Measurements from ENCODE around the gene FAAP100.

Gene FAAP100

DNA sequence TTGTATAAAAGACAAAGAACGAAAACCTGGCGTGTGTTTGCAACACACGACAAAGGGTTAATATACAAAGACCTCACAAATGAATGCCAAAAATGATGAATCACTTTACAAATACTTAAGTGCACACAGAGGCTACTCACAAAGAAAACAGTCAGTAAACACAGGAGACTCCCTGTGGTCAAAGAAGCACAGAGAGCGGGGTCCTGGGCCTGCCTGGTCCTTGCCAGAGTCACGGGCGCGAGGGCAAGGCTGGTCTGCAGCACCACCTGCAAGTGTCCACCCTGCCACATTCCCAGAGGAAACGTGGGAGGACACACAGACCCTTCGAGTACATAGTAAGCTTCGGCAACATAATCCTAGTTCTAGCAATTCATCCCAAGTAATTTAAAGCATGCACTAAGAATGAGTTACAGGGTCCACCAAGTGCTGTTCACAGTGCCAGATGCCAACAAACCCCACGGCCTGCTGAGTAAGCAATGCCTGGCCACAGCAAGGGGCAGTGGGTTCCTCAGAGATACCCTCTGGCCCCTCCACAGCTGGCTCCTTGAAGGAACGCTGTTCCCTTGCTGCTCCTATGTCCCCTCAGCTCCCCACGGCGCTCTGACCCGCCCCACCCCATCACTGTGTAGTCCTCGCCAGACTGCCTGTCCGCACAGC lies 24.6 kb upstream of the FAAP100 start:
- DNase-seq = peak; percentile 88

DNA sequence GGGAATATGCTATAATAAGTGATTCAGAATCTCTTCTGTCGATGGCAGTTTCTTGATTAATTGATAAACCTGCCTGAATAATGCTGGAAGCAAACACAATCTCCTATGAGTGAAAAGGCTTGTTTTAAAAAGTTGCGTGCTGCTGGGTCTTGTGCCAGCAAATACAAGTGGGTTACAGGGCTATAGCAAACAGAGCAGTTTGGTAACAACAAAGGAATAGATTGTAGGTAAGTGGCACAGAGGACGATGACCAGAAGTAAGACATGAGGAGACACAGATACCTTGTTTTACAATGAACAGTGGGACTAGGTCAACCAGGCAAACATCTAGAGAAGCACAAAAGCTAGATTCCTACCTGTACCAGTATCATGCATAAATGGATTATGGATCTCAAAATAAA lies 23.7 kb upstream of the FAAP100 start:
- DNase-seq = no peak

DNA sequence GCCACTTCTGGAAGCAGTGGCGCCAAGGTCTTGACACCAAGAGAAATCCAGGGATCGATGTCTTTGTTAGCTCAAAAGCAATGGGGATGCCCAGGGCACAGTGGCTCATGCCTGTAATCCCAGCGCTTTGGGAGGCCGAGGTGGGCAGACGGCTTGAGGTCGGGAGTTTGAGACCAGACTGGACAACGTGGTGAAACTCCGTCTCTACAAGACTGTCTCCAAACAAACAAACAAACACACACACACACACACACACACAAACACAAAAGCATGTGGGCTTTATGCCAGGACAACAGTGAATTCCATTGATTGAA lies 22.4 kb upstream of the FAAP100 start:
- DNase-seq = no peak

DNA sequence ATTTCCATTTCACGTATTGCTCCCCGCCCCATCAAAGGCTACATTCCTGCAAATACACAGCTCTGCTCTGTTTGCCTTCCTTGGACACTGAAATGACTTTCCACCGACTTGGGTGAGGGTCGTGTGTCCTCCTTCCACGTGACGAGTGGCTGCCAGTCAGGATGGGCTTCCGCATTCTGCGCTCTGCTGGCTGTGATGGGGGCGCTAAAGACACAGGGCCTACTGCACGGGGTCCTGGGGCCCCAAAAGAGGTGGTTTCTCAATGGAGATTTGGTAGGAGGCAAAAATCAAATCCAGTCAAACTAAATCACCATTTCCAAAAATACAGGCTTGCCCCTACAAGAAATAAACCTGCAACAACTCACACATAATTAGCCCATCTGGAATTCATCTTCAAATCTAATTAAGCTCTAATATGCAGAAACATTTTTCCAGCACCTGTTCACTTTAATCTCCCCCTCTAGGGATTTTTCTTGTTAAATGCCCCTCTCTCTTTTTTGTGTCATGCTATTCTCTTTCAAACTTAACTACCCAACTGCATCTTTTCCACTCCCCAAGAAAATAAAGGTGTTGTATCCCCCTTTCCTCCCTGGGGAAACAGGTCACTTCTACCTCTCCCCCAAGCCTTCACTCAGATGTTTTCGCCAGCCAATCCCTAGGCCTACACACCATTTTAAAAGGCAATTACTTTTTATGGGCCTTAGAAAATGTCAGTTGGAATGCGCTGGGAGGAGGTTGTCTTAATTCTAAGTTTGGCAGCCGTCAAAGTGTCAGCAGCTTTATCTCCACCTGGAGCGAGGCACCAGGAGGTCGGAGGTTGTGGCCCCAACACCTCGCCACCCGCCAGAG lies 21.9 kb upstream of the FAAP100 start:
- DNase-seq = no peak

DNA sequence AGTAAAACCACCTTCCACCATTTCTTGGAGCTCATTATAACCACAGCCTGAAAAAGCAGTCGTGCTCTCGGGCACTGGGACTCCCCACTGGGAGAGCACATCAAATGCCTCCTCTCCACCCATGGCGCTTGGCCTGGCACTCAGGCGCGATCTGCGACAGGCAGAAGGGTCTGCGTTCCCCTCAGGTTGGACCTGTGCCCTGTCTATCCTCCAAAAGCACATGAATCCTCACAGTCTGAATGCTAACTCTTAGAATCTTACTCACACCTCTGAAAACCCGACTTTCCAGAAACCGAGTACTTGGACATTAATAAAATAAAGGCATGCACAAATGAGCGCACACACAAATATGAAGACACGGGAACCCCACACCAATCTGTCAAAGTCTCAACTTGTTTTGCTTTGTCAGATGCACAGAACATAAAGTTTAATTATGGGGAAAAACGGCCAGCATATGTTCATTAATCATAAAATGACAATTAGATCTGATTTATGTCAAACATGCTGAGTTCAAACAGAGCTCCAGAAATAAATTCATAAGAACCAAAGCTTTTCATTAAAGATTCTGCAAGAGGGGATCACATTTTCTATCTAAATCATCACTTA lies 20.5 kb upstream of the FAAP100 start:
- DNase-seq = no peak

DNA sequence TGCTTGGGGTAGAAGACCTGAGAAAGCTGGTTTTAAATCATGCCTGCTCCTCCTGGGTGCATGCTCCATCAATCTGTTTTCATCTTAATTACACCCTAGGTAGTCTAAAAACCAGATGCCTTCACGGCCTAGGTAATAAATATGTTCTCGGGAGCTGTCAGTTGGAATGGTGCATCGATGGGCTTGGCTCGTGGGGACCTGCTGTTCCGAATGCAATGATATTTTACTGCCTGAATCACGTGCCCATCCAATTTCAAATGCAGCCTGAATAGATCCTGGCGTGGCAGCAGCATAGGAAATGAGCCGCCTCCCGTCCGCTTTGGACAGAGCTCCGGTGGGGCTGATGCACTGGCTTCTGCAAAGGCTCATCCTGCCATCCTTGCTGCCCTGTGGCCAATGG lies 18.8 kb upstream of the FAAP100 start:
- no peak for DNase-seq

DNA sequence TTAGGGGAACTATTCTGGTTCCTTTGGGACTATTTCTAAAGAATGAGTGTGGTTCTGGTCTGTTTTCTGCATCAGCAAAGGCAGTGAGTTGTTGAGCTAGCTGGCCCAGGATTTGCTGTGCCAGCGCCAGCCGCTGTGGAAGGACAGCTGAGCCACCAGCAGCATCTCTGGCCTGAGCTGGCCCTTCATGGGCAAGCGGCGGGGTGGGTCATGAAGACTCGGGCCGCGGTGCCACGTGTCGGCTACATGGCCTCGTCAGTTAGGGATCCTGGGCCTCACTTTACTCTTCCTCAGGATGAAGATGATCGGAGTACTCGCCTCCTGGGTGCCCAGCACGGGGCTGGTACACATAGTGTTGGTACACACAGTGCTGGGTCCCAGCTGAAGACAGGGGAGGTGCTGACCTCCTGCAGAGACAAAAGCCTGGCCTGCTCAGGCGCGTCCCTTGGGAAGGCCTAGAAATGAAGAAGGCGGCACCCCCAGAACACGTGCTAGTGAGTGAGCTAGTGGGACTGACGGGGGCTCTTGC lies 17.9 kb upstream of the FAAP100 start:
- no peak for DNase-seq

DNA sequence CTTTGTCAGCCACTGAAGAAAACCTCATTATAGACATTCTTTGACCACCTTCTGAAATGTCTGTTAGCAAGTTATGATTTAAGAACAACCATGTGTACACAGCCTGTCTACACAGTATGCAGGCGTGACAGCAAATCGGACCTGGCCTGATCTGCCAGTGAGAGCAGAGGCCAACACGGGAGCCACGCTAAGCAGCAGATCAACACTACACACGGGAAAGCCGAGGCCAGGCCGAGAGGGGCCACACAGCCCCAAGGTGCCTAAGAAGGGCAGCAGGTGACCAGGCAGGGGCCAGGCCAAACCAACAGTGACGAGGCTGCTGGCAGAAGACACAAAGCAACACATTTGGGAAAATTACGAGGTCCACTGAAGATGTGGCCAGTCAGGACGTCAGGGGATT lies 16.3 kb upstream of the FAAP100 start:
- no peak for DNase-seq

DNA sequence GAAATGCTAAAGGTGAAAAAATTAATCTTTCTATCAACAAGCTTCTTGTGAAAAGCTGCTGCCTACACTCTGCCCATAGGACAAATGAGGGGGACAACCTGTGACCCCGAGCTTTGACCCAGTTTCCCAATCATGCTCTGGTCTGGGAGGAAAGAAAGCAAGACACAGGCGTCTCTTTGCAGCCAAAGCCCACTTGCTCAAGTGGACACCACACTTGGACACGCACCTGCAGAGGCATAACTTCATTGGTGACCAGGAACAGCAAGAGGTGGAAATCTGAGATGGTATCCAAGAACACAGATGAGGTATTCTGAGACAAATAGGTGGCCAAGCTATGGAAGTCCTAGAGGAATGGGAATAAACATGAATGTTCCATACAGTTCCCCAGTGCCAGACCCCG lies 15.0 kb upstream of the FAAP100 start:
- no peak for DNase-seq

DNA sequence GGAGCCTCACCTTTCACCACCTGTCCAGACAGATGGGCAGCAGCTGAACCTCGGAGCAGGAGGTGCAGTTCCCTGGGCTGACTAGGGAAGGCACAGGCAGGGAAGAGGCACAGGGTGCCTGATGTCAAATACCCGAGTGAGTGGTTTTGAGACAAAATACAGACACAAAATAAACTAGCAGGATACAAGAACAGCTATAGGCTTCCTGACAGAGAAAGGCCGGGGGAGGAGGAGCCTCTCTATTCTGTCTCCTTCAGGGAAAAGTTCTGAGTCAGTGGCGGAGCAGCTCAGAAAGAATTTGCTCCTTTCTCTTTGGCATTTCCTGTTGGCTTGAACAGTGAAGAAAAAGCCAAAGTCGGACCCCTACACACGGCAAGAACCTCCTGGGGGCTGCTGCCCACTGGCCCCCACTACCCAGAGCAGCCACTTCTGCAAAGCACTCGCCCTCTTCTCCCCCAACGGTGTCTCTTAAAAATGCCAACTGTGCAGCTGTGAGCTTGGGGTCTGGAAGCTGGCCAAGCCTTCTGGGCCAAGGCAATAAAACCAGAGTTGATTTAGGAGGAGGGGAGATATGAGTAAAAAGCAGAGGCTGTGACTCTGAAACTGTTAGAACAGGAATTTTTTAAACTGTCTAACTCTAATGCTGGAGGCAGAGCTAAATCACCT lies 14.4 kb upstream of the FAAP100 start:
- peak; percentile 97 for DNase-seq

DNA sequence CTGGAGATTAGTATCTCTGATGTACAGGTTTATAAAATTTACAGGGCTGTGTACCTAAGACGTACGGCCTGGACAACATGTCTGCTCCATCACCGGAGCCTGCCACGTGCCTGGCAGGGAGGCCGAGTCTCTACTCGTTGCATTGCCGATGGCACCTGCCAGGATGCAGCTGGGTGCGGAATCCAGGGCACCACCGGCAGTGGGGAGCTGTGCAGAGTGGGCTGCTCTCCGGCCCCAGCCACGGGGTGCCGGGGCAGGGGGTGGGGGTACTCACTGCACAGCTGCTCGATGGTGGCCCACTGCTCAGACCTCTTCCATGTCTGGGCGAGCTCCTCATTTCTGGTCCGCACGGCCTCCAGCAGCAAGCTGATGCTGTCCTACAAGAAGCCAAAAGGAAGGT lies 13.1 kb upstream of the FAAP100 start:
- DNase-seq = no peak

DNA sequence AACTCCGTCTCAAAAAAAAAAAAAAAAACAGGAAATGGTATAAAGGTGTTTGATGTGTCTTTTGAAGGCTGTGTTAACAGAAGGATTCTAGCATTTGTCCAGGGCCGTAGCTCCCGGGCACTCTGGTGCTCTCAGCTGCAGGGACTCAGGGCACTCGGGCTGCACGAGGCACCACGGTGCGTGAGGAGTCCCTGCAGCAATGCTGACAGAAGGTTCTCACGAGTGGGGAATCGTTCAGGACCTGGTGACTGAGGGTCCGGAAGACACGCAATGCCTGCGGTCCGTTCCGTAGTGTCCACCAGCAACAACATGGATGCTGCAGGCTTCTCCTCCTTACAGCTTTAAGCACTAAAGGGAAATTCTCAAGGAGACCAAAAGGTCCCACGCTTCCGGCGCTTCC lies 12.6 kb upstream of the FAAP100 start:
- DNase-seq = no peak

DNA sequence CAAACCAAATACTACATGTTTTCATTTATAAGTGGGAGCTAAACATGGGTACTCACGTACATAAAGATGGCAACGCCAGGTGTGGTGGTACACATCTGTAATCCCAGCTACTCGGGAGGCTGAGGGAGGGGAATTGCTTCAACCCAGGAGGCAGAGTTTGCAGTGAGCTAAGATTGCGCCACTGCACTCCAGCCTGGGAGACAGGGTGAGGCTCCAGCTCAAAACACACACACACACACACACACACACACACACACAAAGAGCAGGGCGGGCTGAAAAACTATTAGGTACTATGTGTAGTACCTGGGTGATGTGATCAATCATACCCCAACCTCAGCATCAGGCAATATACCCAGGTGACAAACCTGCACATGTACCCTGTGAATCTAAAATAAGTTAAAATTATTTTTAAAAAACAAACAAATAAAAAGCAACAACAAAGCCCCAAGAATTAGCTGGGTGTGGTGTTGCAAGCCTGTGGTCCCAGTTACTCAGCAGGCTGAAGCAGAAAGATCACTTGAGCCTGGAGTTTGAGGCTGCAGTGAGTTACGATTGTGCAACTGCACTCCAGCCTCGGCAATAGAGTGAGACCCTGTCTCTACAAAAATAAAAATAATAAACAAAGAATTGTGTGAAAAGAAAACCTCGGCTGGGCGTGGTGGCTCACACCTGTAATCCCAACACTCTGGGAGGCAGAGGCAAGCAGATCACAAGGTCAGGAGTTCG lies 11.9 kb upstream of the FAAP100 start:
- DNase-seq = peak; percentile 39

DNA sequence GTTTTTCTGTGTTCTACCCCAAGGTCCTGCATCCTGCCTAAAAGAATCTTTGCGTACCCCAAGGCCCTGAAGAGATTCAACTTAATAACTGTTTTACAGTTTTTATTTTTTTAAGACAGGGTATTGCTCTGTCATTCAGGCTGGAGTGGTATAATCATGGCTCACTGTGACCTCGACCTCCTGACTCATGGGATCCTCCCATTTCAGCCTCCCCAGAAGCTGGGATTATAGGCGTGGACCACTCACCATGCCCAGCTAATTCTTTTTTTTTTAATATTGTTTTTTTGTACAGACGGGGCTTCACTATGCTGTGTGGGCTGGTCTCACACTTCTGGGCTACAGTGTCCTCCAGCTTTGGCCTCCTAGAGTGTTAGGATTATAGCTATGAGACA lies 9.3 kb upstream of the FAAP100 start:
- peak; percentile 82 for DNase-seq

DNA sequence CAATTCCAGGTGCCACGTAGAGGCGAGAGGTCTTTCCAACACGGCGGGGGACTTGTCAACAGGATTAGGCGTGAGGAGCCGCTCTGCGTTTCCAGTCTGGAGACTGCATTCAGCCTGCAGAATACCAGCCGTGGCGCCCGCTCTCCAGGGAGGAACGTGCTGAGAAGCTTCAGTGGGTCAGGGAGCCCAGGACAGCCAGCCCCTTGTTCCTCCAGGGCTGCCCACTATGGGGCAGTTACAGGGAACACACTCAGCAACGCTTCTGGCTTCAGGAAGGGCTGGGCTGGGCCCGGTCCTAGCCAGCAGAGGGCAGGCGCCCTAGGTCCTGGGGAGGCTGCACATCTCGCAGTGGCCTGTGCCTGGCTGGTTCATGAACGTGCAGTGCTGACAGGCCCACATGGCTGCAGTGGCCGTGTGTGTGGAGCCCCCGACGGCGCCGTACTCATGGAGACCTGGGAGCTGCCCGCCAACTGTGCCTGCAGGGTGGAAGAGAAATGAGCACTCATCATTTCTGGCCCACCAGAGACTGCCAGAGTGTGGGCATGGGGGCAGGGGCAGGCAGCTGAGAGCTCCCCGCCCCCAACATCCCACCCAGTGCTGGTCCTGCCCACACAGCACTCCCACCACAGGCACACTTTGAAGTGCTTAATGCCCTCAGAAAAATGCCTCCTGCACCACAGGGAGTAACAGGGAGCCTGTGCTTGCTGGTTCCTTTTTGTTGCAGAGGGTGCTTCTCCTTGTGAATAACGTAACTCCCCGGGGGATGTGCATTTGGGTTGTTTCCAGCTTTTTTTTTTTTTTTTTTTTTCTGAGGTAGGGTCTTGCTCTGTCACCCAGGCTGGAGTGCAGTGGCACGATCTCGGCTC lies 7.0 kb upstream of the FAAP100 start:
- DNase-seq = no peak

DNA sequence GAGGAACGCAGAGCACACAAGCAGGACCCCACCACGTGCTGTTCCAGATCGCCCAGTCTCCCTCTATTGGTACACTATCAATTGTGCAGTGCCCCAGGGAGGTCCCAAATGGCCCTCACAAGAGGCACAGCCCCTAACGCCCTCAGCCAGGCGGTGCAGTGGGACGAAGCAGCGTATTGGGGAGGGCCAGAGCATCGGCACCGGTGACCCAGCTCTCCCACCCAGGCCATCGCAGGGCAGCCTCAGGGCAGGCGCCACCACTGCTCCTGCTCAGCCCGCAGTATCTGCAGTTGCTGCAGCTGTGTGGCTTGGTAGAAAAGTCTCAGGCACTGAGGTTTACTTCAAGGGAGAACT lies 5.9 kb upstream of the FAAP100 start:
- DNase-seq = no peak

DNA sequence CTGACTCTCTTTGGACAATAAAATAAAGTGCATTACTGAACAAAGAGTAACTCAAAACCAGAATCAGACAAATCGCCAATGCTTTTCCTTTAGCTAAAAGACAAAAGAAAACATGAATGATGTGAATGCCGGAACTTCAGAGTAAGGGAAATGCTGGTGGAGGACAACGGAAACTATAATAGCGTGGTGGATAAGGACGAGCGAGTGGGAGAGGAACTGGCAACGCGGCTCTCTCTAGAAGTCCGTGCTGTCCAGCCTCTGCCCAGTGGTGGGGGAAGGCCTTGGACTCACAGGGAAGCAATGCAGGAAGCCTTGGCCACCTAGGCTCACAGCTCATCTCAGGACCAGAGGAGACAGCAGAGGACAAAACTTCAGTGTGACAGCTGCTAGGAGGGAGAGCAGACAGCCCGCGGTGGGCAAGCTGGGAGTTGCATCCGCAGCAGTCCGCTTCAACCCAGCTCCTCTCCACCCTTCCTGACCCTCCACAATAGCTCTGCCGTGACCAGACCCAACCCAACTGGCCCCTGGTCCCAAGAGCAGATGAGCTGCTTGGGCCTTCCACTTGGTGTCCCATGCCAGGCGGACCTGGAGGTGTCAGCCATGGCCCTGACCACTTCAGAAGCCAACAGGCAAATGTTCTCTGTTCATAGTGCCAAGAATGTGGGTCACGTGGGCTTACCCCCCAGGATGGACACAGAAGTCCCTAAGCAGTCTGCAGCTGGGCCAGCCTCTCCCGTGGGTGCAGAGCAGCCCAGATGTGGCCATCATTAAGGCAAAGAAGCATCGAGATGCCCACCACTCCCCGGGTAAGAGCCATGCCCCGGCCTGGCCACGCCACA lies 5.3 kb upstream of the FAAP100 start:
- no peak for DNase-seq

DNA sequence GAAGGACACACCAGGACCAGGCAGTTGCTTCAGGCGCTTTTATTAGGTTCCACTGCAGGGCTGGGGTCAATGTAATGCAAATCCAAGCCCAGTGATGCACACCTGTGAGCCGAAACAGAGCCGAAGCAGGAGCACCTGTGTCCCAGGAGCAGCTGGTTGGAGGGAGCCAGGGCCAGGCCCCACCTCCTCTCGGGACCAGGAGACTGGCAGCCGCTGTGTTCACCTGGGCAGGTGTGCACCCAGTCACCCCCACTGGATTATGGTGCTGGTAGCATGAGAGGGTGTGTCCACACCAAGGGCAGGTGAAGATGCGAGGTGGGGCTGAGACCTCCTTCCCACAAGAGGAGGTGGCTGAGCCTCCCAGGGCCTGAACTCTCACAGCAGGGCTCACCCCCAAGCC lies 4.7 kb upstream of the FAAP100 start:
- no peak for DNase-seq

DNA sequence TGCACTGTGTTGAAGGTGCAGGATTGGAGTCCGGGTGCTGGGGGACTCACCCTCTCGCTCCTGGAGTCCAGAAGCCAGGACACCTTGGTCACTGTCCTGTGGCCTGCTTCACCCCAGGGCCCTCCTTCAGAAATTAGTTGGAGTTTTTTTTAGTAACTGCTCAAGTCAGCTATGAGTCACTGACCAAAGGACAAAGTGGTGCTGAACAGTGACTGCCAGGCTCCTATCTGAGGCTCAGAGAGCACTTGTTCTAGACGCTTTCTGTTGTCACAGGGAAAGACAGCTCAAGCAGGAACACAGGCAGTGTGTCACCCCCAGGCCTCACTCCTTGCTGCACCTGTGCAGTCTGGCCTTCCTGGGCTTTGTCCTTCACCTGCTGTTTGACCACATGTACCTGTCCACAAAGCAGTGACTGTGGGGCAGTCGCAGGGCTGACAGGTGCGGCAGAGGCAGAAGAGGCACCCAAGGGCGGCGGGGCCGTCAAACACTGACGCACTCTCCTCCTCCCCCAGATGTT lies 4.1 kb upstream of the FAAP100 start:
- peak; percentile 56 for DNase-seq

DNA sequence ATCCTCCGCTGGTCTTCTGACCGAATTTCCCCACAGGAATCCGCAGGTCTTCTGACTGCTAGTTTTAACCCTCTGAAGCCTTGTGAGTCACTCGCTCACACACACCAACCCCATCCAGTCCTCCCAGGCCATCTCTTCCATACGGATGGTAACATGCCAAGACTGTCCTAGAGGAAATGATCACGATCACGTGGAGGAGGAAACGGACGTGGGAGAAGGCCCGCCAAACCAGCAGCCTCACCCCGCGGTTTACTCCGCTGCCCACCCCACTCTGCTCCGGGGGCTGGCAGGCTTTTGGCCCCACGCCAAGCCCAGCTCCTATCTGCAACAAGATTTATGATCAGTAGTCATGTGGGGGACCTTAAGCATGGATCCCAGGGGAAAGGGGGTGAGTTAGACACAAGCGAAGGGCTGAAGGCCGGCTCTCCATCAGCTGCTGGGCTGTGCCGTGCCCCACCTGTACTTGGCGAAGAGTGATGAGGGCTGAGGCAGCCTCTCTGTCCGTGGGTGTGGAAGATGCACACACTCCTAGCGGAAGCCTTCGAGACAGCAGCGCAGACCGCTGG lies 1.5 kb upstream of the FAAP100 start:
- peak; percentile 98 for DNase-seq
